ENCODE measurements around the gene SEMA4G. TPM values are rescaled to one million over a fixed set of nuclear protein-coding genes. Genes with fewer than 3 reads are reported as not detected.

SEMA4G gene
- total RNA-seq, 1 experiment from 2014 or later: not detected

- intact Hi-C loops (cut with micrococcal nuclease): no loop called here
- Mint-ChIP-seq H3K4me3 (ENCODE audit: unreplicated experiment) (no peak overlapping the region), H3K27me3 (ENCODE audit: insufficient read depth, unreplicated experiment) (no peaks in the 10 kb centered on the region), H3K4me1 (ENCODE audit: insufficient read depth, unreplicated experiment) (peaks cover 6% of the 10 kb centered on the region), H3K9me3 (ENCODE audit: unreplicated experiment) (no peaks in the 10 kb centered on the region), H3K36me3 (ENCODE audit: insufficient read depth, unreplicated experiment) (peaks cover 19% of the 10 kb centered on the region), H3K27ac (ENCODE audit: low read depth, unreplicated experiment) (no peak overlapping the region)
- no peak for TF ChIP-seq CTCF (IDR thresholded peaks at IDR 0.05; ENCODE audit: unreplicated experiment)
- no peak for DNase-seq (ENCODE audit: unreplicated experiment)
- ChIA-PET CTCF (interaction anchor here (0.6 to 5.0 kb wide), 2 partner anchors 10 to 14 kb away, joined by 3 to 32 read pairs; partner anchors contain the start of gene LZTS2), POLR2A (interaction anchor here (0.6 to 1.0 kb wide), 2 partner anchors 34 to 1116 kb away, joined by 3 read pairs; no protein-coding TSS in a partner anchor)
- no TSS peak for BruUV-seq (replicated peaks)
These were observed 38.9 kb downstream of the SEMA4G start for GRCh38 chr10:101007915-101008822.

- ChIA-PET CTCF (interaction anchor here (1.4 to 5.0 kb wide), 2 partner anchors 11 to 15 kb away, joined by 4 to 32 read pairs; partner anchors contain the start of gene LZTS2), POLR2A (interaction anchor here (0.6 kb wide), 1 partner anchor 514 kb away, joined by 3 read pairs; no protein-coding TSS in a partner anchor)
- H3K4me3 Mint-ChIP-seq (ENCODE audit: unreplicated experiment): no peak overlapping the region
- no peak overlapping the region for H3K27ac Mint-ChIP-seq (ENCODE audit: low read depth, unreplicated experiment)
- no peaks in the 10 kb centered on the region for H3K27me3 Mint-ChIP-seq (ENCODE audit: insufficient read depth, unreplicated experiment)
- H3K9me3 Mint-ChIP-seq (ENCODE audit: unreplicated experiment): no peaks in the 10 kb centered on the region
- H3K36me3 Mint-ChIP-seq (ENCODE audit: insufficient read depth, unreplicated experiment): peaks cover 19% of the 10 kb centered on the region
- TF ChIP-seq CTCF (IDR thresholded peaks at IDR 0.05; ENCODE audit: unreplicated experiment): no peak
- peaks cover 11% of the 10 kb centered on the region for H3K4me1 Mint-ChIP-seq (ENCODE audit: insufficient read depth, unreplicated experiment)
- no peak for DNase-seq (ENCODE audit: unreplicated experiment)
- BruUV-seq (replicated peaks): no TSS peak
- intact Hi-C loops (cut with micrococcal nuclease): no loop called here
These were observed 39.6 kb downstream of the SEMA4G start for GRCh38 chr10:101008823-101009423.

- Mint-ChIP-seq H3K4me1 (ENCODE audit: insufficient read depth, unreplicated experiment) (peaks cover 24% of the 10 kb centered on the region), H3K36me3 (ENCODE audit: insufficient read depth, unreplicated experiment) (peaks cover 10% of the 10 kb centered on the region), H3K9me3 (ENCODE audit: unreplicated experiment) (no peaks in the 10 kb centered on the region), H3K27ac (ENCODE audit: low read depth, unreplicated experiment) (no peak overlapping the region), H3K4me3 (ENCODE audit: unreplicated experiment) (no peak overlapping the region), H3K27me3 (ENCODE audit: insufficient read depth, unreplicated experiment) (no peaks in the 10 kb centered on the region)
- intact Hi-C loops (cut with micrococcal nuclease): no loop called here
- DNase-seq (ENCODE audit: unreplicated experiment): no peak
- BruUV-seq (replicated peaks): no TSS peak
- no peak for TF ChIP-seq CTCF (IDR thresholded peaks at IDR 0.05; ENCODE audit: unreplicated experiment)
- CTCF ChIA-PET: interaction anchor here (1.4 to 5.0 kb wide), 2 partner anchors 12 to 16 kb away, joined by 4 to 32 read pairs; partner anchors contain the start of gene LZTS2
- POLR2A ChIA-PET: interaction anchor here (1.6 to 1.7 kb wide), 2 partner anchors 12 to 14 kb away, joined by 6 read pairs; no protein-coding TSS in a partner anchor
These were observed 41.0 kb downstream of the SEMA4G start for GRCh38 chr10:101010329-101010728.
